ENCODE data around the gene GUCY1B1. TPM values are rescaled to one million over a fixed set of nuclear protein-coding genes. Genes with fewer than 3 reads are reported as not detected.
"Not testable (repeated sequence)": the region's sequence is repeated elsewhere in the genome, so short reads cannot be mapped to it uniquely, and the experiment has no call there.

GUCY1B1 gene
- total RNA-seq, 2 donors from 2014 or later, result 21.1 to 26.8 TPM

DNA sequence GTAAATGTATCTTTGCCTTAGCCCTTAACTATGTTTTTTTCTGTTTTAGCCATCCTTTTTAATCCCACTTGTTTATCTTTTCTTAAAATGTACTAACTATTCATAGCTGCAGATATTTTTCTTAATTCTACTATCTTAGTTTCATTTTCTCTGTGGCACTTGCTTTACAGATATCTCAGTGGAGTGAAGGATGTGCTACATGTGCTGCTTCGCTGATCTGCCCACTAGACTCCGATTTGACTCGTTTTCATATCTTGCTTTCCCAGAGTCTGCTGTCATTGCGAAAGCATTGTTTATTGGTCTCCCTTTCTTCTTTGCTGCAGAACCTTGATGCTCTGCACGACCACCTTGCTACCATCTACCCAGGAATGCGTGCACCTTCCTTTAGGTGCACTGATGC is 30.6 kb downstream of the GUCY1B1 start:
- no peak for DNase-seq (ENCODE audit: low spot score)
- intact Hi-C loops (cut with DNase I), result loop anchor here in 1 of 2 donors (10.0 kb wide), 1 partner anchor 115 kb away; no protein-coding TSS in a partner anchor

DNA sequence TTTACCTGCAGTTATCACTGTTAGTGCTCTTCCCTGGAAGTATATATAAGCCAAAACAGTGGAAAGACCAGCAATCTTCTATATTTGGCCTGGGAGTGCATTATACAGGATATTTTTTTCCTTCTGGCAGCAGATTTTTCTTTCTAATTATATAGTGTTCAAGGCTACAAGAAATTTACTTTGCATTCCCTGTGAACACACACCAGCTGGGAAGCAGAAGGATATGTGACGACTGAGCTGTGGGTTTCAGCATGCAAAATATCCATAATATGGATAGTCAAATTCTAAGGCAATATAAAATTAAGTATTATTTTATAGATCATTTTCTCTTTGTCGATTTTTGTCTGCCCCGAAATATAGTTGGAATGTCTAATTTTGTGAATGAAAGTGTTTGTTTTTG is 31.2 kb downstream of the GUCY1B1 start:
- DNase-seq (ENCODE audit: low spot score), result no peak
- intact Hi-C loops (cut with DNase I), result loop anchor here in 1 of 2 donors (10.0 kb wide), 1 partner anchor 115 kb away; no protein-coding TSS in a partner anchor

DNA sequence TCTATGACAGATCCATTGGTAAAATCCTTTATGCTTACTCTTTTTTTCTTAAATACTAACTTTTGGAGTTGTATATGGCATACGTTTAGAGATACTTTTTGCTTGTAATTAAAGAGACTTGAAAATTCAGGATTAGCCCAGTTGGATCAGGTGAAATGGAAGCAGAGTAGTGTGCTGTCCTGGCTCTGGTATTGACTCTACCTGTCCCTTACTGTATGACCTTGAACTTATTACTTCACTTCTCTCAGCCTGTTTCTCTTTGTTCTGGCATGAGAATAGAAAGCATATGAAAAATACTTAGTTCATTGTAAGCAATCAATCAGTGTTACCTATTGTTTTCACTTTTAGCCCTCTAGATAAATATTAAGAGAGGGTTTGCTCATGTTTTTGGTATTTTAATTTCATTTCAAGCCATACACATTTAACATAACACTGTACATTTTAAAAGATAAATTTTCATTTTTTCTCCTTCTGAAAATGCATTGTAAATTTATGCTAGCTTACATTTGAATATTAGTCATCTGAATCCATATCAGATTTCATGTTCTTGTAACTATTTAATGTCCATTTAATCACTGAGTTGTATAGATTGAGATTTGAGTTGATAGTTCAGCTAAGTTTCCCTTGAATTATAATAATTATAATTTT is 35.9 kb downstream of the GUCY1B1 start:
- DNase-seq (ENCODE audit: low spot score), result no peak
- intact Hi-C loops (cut with DNase I), result no loop called here

DNA sequence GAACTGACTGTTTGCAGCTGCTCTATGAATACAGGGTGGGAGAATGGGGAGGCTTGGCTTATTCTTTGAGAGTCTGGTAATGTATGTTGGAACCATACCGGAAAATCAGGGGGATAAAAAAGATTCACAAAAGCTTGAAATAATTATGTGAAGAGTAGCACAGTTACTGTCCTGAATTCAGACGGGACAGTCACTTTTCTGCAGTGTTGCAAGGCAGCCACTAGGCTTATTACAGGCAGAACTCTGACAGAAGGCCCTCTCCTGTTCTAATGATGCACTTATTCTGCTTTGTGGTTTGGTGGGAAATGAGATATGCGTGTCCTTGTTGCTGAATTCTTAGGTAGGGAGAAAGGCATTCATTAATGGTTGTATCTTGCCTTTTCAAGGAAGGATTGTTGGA is 37.2 kb downstream of the GUCY1B1 start:
- intact Hi-C loops (cut with DNase I), result no loop called here
- no peak for DNase-seq (ENCODE audit: low spot score)

DNA sequence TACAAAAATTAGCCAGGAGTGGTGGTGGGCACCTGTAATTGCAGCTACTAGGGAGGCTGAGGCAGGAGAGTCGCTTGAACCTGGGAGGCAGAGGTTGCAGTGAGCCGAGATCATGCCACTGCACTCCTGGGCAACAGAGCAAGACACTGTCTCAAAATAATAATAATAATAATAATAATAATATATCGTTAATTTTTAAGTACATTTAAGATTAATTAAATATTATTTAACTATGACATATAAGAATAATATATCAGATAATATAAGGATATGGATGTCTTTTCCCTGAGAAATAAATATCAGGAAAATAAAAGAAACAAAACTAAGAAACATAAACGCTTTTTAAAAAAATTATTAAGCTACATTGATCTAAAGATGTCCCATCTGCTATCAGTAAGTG is 38.8 kb downstream of the GUCY1B1 start:
- intact Hi-C loops (cut with DNase I); DNase-seq (ENCODE audit: low spot score): not testable (repeated sequence)

DNA sequence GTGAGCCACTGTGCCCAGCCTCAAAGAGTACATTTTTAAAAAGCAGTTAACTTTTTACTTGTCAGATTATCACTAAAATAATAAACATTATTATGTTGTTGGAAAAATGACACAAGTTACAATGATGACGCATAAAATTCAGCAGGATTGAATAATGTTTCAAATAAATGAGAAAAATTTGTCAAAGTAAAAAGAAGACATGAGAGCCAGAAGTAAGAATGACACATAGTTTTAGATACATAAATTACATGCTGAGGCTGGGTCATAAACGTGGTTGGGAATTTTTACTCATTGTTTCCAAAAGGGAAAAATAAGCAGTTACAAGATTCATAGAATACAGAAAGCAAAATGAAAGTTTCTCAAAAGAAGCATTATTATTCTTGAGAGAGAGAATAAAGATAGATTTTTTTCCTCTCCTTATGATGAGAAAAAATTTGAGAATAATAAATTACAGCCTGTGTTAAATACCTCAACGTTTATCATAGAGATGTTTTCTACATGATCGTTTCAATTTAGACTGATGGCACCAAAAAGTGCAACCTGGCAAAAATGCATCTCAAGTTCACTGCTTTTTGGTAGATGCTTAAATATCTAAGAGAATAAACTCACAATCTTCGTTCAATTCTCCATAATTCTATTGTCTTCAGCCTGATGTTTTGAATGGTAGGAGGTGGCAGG is 40.4 kb downstream of the GUCY1B1 start:
- intact Hi-C loops (cut with DNase I), result no loop called here
- DNase-seq (ENCODE audit: low spot score), result no peak

DNA sequence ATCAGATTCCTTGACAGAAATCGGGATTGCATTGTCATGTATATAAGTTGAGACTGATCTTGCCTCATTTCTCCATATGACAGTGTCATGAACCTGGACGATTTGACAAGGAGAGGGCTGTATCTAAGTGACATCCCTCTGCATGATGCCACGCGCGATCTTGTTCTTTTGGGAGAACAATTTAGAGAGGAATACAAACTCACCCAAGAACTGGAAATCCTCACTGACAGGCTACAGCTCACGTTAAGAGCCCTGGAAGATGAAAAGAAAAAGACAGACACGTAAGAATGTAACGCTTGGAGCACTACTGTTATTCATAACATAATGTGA is 40.9 kb downstream of the GUCY1B1 start:
- DNase-seq (ENCODE audit: low spot score), result no peak
- intact Hi-C loops (cut with DNase I), result loop anchor here in 1 of 2 donors (10.0 kb wide), 1 partner anchor 155 kb away; the partner anchor contains the start of gene CTSO

DNA sequence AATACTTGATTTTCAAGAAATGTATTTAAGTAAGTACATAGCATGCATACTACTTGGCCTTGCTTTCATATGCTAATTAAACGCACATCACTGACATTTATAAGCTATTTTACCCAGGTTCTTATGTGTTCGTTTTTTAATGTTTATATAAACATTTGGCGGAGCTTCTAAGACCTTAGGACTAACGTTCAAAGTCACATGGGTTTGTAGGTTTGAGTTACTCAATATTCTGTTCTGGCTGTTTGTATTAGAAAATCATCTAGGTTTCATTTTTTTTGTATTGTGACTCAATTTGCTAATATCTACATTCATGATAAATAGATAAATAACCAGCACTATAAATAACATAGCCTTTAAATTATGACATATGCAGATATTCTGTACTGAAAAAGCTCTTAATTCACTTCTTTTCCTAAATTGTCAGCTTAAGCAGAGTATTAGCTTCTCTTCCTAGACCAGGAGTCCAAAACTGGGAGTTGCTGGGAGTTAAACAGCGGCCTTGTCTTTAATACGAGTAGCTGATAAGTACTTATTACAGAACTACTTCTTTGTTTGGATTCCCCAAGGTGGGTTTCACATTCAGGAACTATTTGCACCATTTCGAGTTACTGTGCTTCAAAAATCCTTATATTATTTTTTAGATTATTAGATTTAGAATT is 42.0 kb downstream of the GUCY1B1 start:
- intact Hi-C loops (cut with DNase I), result loop anchor here in 1 of 2 donors (10.0 kb wide), 1 partner anchor 154 kb away; the partner anchor contains the start of gene CTSO
- DNase-seq (ENCODE audit: low spot score), result no peak

DNA sequence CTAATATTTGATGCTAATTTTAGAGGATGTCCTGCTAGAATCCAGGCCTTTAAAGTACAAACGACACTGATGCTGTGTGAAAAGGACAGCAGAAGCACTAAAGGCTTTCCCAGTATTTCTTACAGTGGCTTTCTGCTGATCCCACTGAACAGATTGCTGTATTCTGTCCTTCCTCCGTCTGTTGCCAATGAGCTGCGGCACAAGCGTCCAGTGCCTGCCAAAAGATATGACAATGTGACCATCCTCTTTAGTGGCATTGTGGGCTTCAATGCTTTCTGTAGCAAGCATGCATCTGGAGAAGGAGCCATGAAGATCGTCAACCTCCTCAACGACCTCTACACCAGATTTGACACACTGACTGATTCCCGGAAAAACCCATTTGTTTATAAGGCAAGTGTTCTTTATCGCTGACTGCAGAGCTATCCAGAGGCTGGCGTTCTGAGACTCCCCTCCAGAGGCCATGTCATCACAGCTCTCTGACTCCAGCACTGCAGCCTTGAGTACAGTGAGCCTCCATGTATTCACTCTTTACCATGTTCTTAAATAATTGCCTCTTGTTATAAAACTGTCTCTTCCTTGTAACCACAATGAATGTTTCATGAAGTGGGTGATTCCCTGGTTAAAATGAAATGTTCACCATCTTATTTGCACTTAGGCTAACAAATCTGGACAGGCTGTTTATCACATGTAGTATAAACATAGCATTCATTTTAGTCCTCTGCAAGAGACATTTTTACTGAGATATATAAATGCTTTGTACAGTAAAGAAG is 43.6 kb downstream of the GUCY1B1 start:
- DNase-seq (ENCODE audit: low spot score), result no peak
- intact Hi-C loops (cut with DNase I), result loop anchor here in 1 of 2 donors (10.0 kb wide), 1 partner anchor 152 kb away; the partner anchor contains the start of gene CTSO

DNA sequence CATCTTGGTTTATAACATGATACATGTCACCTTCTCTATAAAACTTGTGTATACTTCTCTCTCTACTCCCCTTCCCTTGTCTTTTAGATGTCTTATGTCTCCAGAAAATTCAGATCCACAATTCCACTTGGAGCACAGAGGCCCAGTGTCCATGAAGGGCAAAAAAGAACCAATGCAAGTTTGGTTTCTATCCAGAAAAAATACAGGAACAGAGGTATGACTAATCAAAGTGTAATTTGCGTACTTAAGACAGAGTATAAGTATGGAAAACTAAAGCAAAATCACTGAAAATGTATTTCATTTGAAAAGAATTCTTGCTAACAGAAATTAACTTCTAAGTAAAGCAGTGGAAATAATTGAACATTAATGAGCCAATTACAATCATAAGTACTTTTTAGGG is 46.2 kb downstream of the GUCY1B1 start:
- no peak for DNase-seq (ENCODE audit: low spot score)
- intact Hi-C loops (cut with DNase I), result loop anchor here in 1 of 2 donors (10.0 kb wide), 1 partner anchor 150 kb away; the partner anchor contains the start of gene CTSO

DNA sequence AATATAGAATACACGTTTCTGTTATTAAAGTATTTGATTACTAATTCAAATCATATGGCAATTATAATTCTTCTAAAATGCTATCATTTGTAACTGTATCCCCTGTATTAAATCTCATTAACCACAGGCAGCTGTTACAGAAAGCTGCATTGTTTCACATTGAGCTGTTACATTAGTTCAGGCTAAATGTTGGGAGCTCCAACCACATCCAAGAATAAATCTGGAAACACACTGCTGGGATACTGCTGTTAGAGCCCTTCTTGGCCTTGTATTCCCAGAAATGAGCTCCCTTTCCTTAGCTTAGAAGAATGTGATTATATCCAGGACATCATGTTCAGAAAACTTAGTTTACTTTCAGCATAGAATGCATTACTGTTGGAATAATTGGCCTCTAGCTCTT is 48.2 kb downstream of the GUCY1B1 start:
- DNase-seq (ENCODE audit: low spot score), result no peak
- intact Hi-C loops (cut with DNase I), result loop anchor here in 1 of 2 donors (10.0 kb wide), 1 partner anchor 148 kb away; the partner anchor contains the start of gene CTSO

DNA sequence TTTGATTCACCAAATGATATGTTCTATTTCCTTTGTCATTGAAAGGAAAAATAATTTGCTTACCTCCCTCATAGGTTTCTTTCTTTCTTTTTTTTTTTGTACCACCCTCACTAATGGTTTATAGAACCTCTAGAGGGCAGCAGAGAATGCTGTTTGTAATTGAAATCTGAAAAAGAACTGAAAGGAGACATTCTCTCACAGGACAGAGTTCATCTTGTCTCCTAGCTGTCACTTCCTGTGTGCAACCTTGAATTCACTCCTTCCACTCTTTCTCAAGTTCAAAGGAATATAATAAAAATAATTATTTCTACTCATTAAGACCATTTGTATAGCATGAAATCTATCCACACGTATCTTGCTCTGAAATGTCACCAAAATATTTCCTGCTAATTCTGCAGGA is 51.0 kb downstream of the GUCY1B1 start:
- intact Hi-C loops (cut with DNase I), result loop anchor here in 1 of 2 donors (10.0 kb wide), 1 partner anchor 145 kb away; the partner anchor contains the start of gene CTSO
- DNase-seq (ENCODE audit: low spot score), result no peak

DNA sequence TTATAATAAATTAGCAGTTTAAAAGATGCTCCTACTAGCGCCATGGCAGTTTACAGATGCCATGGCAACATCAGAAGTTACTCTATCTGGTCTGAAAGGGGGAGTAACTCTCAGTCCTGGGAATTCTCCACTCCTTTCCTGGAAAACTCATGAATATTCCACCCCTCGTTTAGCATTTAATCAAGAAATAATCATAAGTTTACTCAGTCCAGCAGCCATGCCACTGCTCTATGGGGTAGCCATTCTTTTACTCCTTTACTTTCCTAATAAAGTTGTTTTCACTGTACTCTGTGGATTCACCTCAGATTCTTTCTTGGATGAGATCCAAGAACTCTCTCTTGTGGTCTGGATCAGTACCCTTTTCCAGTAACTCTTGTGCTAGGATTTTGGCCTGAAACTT is 52.3 kb downstream of the GUCY1B1 start:
- DNase-seq (ENCODE audit: low spot score), result no peak
- intact Hi-C loops (cut with DNase I), result no loop called here

DNA sequence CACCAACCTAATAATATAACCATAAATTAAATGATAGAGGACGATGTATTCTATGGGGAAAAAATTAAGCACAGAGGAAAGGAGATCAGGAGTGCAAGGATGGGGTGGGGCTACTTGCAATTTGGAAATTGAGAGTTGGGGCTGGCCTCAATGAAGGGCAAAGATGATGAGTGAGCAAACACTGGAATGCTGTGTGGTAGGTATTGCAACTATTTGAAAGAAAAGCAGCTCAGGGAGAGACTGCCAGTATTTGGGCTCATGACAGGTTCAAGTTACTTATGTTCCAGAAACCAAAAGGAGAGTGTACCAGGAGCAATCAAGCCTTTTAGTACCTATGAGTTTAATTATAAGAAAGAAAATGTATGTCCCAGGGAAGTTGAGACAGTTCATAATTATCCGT is 59.8 kb downstream of the GUCY1B1 start:
- no peak for DNase-seq (ENCODE audit: low spot score)
- intact Hi-C loops (cut with DNase I), result no loop called here

DNA sequence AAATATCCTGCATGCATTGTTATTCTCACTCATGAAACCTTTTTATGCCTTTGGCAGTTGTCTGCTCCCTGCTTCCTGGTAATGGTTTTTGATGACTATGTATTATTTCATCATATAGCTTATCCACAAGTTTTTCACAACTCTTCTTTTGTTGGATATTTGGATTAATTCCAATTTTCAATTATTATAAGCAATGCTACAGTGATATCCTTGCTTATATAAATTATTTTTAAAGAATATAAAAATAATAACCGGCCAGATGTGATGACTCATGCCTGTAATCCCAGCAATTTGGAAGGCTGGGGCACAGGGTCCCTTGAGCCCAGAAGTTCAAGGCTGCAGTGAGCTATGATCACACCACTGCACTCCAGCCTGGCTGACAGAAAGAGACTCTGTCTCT is 60.2 kb downstream of the GUCY1B1 start:
- no peak for DNase-seq (ENCODE audit: low spot score)
- intact Hi-C loops (cut with DNase I), result no loop called here

DNA sequence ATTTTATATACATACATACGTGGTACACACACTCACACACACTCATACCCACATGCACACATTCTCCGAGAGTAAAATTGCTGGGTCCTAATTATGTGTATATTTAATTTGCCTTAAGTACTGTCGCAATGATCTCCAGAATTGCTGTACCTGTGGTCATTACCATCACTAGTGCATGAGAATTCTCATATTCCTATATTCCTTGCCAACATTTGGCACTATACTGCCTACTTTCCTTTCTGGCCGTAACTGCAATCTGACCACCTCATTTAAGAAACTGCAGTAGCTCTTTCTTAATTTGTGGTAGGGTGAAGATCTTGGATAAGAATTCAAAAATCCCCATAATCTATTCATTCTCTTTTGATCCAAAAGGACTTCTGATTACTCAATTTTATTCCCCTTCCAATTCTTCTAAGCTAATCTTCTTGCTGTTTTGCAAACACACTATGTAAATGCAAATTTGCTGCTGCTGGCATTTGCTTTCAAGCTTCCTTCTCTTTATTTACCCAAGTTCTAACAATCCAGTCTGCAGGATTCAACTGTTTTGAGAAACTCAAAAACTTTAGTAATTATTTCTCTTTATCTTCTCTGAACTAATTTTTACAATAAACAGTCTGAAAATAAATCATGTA is 62.2 kb downstream of the GUCY1B1 start:
- intact Hi-C loops (cut with DNase I), result loop anchor here in 1 of 2 donors (5.0 kb wide), 1 partner anchor 286 kb away; no protein-coding TSS in a partner anchor
- DNase-seq (ENCODE audit: low spot score), result no peak

DNA sequence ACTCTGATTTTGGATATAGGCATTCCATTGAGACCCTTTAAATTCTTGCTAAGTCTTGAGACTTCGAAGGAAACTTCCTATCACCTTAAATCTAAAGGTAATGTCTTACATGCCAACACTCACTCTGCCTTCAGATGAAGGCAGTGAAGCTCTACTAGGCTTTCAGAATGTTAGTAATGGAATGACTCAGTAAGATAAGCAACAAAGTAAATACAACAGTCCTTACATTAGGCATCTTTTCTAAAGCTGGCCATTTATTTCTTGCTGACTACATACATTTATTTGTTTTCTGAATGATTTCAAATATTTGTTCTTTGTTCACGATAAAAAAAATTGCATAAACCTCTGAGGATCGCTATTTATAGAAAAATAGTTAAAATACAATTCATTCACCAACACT is 63.8 kb downstream of the GUCY1B1 start:
- DNase-seq (ENCODE audit: low spot score), result no peak
- intact Hi-C loops (cut with DNase I), result loop anchor here in 1 of 2 donors (5.0 kb wide), 1 partner anchor 285 kb away; no protein-coding TSS in a partner anchor

DNA sequence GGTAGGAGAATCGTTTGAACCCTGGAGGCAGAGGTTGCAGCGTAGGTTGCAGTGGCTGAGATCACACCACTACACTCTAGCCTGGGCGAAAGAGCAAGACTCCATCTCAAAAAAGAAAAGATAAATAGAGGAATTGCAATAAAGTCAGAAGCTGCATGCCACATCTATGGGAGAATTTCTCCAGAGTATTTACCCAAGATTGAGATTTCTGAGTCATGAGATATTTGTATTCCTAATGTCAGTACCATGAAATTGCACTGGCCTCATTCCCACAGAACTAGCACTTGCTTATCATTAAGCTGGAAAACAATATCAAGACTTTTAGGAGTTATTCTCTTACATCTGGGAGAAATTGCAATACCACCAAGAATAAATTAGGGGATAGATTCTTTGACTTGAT is 69.8 kb downstream of the GUCY1B1 start:
- no peak for DNase-seq (ENCODE audit: low spot score)
- intact Hi-C loops (cut with DNase I), result no loop called here

DNA sequence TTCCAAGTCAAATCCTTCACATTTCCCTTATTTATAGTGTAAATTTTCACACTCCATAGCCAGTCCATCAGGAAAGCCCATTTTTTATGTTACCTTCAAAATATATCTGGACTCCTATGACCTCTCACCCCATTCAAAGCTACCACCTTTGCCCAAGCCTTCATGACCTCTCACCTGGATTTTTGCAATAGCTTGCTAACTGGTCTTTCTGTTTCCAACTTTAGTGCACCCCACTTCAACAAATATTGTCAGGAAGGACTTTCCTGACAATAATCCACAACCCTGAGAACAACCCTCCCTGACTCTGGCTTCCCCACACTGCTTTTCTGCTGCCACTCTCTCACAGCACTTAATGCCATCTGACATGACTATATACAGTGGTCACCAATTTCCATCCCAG is 73.8 kb downstream of the GUCY1B1 start:
- no peak for DNase-seq (ENCODE audit: low spot score)
- intact Hi-C loops (cut with DNase I), result no loop called here

Measured in posterior vena cava (tissue), 2 donors.